WTC11 (cell line): ENCODE results near the gene GTPBP8. TPM values are rescaled to one million over a fixed set of nuclear protein-coding genes. Genes with fewer than 3 reads are reported as not detected.

Experiments
- ATAC-seq: fragments of 200-7000 bp; cut with Tn5 transposase; 2 replicates; pipeline ENCODE4 v1.10.0; 2021; ENCODE audit warnings: mild to moderate bottlenecking, moderate library complexity
- CTCF ChIA-PET: fragments of 300-600 bp; sonication (Branson Sonifier 250); formaldehyde crosslinking; loops from one replicate; lab custom pipeline; 2021; ENCODE audit warnings: antibody characterized with exemption; lab: Charles Lee
- POLR2A ChIA-PET: fragments of 350-600 bp; sonication (Branson Sonifier 250); formaldehyde crosslinking; loops from one replicate; lab custom pipeline; 2021; ENCODE audit warnings: antibody characterized with exemption; lab: Charles Lee
- DNase-seq: peaks from one replicate; pipeline ENCODE4 v3.0.0; 2021; ENCODE audit warnings: low spot score
- H3K27ac Mint-ChIP-seq: 2 replicates; pipeline ENCODE4 v1.8.0; 2021; ENCODE audit warnings: mixed read lengths
- H3K27me3 Mint-ChIP-seq: 2 replicates; pipeline ENCODE4 v1.8.0; 2021; ENCODE audit warnings: low read depth, mild to moderate bottlenecking, moderate library complexity, mixed read lengths
- H3K36me3 Mint-ChIP-seq: 2 replicates; pipeline ENCODE4 v1.8.0; 2021; ENCODE audit warnings: mixed read lengths
- H3K4me1 Mint-ChIP-seq: 2 replicates; pipeline ENCODE4 v1.8.0; 2022; ENCODE audit warnings: mixed read lengths
- H3K4me3 Mint-ChIP-seq: 2 replicates; pipeline ENCODE4 v1.8.0; 2021; ENCODE audit warnings: mild to moderate bottlenecking, moderate library complexity, mixed read lengths
- H3K9me3 Mint-ChIP-seq: 2 replicates; pipeline ENCODE4 v1.8.0; 2021; ENCODE audit warnings: mixed read lengths
- CREM ChIP-seq: sonication (generic); formaldehyde crosslinking; IDR thresholded peaks from 2 replicates; pipeline ENCODE4 v1.8.1; 2022; ENCODE audit warnings: mild to moderate bottlenecking, missing genetic modification reagents, moderate library complexity
- EMX1 ChIP-seq: fragments of 250-450 bp; sonication (Bioruptor Pico); IDR thresholded peaks from 2 replicates; pipeline ENCODE4 v1.8.0; 2021; ENCODE audit warnings: mild to moderate bottlenecking
- ESRRA ChIP-seq: sonication (generic); formaldehyde crosslinking; IDR thresholded peaks from 2 replicates; pipeline ENCODE4 v1.8.1; 2022; ENCODE audit warnings: mild to moderate bottlenecking, missing genetic modification reagents, borderline replicate concordance
- FOXJ3 ChIP-seq: sonication (generic); formaldehyde crosslinking; IDR thresholded peaks from 2 replicates; pipeline ENCODE4 v1.9.0; 2021; ENCODE audit warnings: missing genetic modification reagents, mild to moderate bottlenecking, borderline replicate concordance
- GABPB1 ChIP-seq: sonication (generic); formaldehyde crosslinking; IDR thresholded peaks from 2 replicates; pipeline ENCODE4 v1.8.1; 2023; ENCODE audit warnings: mild to moderate bottlenecking, missing genetic modification reagents
- GRHL2 ChIP-seq: fragments of 250-450 bp; sonication (Bioruptor Pico); IDR thresholded peaks from 2 replicates; pipeline ENCODE4 v1.8.0; 2022; ENCODE audit warnings: mild to moderate bottlenecking, moderate library complexity; ENCODE audit not compliant: insufficient replicate concordance, severe bottlenecking
- GTF2I ChIP-seq: fragments of 250-450 bp; sonication (Bioruptor Pico); conservative IDR thresholded peaks from 2 replicates; pipeline ENCODE4 v1.4.0; 2021; ENCODE audit warnings: mild to moderate bottlenecking
- HMGA2 ChIP-seq: fragments of 250-450 bp; sonication (Bioruptor Pico); IDR thresholded peaks from 2 replicates; pipeline ENCODE4 v1.4.0; 2021; ENCODE audit warnings: mild to moderate bottlenecking, moderate library complexity
- IRF2 ChIP-seq: sonication (generic); formaldehyde crosslinking; IDR thresholded peaks from 2 replicates; pipeline ENCODE4 v1.8.0; 2022; ENCODE audit warnings: low read depth, missing genetic modification reagents, borderline replicate concordance
- PRDM15 ChIP-seq: sonication (generic); formaldehyde crosslinking; IDR thresholded peaks from 2 replicates; pipeline ENCODE4 v1.8.0; 2022; ENCODE audit warnings: missing genetic modification reagents
- SMAD4 ChIP-seq: sonication (generic); formaldehyde crosslinking; IDR thresholded peaks from 2 replicates; pipeline ENCODE4 v1.8.0; 2022; ENCODE audit warnings: mild to moderate bottlenecking, missing genetic modification reagents
- USF1 ChIP-seq: sonication (generic); formaldehyde crosslinking; IDR thresholded peaks from 2 replicates; pipeline ENCODE4 v1.8.0; 2022; ENCODE audit warnings: mild to moderate bottlenecking, missing genetic modification reagents
- ZNF317 ChIP-seq: sonication (generic); formaldehyde crosslinking; IDR thresholded peaks from 2 replicates; pipeline ENCODE4 v1.8.1; 2023; ENCODE audit warnings: low read depth, mild to moderate bottlenecking, moderate library complexity, missing genetic modification reagents, borderline replicate concordance
- ZSCAN18 ChIP-seq: fragments of 250-450 bp; sonication (Bioruptor Pico); IDR thresholded peaks from 2 replicates; pipeline ENCODE4 v2.1.2; 2022; ENCODE audit warnings: mild to moderate bottlenecking, moderate library complexity
- total RNA-seq: library from RNA; stranded (reverse); gene quantifications from 3 replicates; pipeline ENCODE4 v1.2.3, GENCODE V29; 2021
- TF ChIP-seq, protein P1 (sequence below): fragments of 250-450 bp; sonication (Bioruptor Pico); IDR thresholded peaks from 2 replicates; pipeline ENCODE4 v1.9.0; 2021; ENCODE audit warnings: mild to moderate bottlenecking
- TF ChIP-seq, protein P2 (sequence below): sonication (generic); formaldehyde crosslinking; IDR thresholded peaks from 2 replicates; pipeline ENCODE4 v1.8.0; 2023; ENCODE audit warnings: mild to moderate bottlenecking, missing genetic modification reagents
- TF ChIP-seq, protein P3 (sequence below): sonication (generic); formaldehyde crosslinking; IDR thresholded peaks from 2 replicates; pipeline ENCODE4 v1.8.1; 2023; ENCODE audit warnings: mild to moderate bottlenecking, missing genetic modification reagents
- TF ChIP-seq, protein P4 (sequence below): sonication (generic); formaldehyde crosslinking; IDR thresholded peaks from 2 replicates; pipeline ENCODE4 v1.8.1; 2022; ENCODE audit warnings: mild to moderate bottlenecking, missing genetic modification reagents, moderate library complexity, borderline replicate concordance
- TF ChIP-seq, protein P5 (sequence below): sonication (generic); formaldehyde crosslinking; IDR thresholded peaks from 2 replicates; pipeline ENCODE4 v1.8.1; 2023; ENCODE audit warnings: mild to moderate bottlenecking, missing genetic modification reagents, moderate library complexity

Gene GTPBP8
- total RNA-seq, 1 experiment from 2014 or later, result 19.5 TPM

GRCh38 chr3:113040231-113040630, 49.4 kb downstream of the GTPBP8 start (continued):
- TF ChIP-seq, protein P1, sequence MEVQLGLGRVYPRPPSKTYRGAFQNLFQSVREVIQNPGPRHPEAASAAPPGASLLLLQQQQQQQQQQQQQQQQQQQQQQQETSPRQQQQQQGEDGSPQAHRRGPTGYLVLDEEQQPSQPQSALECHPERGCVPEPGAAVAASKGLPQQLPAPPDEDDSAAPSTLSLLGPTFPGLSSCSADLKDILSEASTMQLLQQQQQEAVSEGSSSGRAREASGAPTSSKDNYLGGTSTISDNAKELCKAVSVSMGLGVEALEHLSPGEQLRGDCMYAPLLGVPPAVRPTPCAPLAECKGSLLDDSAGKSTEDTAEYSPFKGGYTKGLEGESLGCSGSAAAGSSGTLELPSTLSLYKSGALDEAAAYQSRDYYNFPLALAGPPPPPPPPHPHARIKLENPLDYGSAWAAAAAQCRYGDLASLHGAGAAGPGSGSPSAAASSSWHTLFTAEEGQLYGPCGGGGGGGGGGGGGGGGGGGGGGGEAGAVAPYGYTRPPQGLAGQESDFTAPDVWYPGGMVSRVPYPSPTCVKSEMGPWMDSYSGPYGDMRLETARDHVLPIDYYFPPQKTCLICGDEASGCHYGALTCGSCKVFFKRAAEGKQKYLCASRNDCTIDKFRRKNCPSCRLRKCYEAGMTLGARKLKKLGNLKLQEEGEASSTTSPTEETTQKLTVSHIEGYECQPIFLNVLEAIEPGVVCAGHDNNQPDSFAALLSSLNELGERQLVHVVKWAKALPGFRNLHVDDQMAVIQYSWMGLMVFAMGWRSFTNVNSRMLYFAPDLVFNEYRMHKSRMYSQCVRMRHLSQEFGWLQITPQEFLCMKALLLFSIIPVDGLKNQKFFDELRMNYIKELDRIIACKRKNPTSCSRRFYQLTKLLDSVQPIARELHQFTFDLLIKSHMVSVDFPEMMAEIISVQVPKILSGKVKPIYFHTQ (CRISPR knock-in tag), result no peak
- TF ChIP-seq GTF2I (CRISPR knock-in tag) (no peak), SMAD4 (CRISPR knock-in tag) (no peak), USF1 (CRISPR knock-in tag) (no peak), CREM (CRISPR knock-in tag) (no peak), ESRRA (CRISPR knock-in tag) (no peak), EMX1 (no peak), ZSCAN18 (CRISPR knock-in tag) (no peak)
- TF ChIP-seq, protein P2, sequence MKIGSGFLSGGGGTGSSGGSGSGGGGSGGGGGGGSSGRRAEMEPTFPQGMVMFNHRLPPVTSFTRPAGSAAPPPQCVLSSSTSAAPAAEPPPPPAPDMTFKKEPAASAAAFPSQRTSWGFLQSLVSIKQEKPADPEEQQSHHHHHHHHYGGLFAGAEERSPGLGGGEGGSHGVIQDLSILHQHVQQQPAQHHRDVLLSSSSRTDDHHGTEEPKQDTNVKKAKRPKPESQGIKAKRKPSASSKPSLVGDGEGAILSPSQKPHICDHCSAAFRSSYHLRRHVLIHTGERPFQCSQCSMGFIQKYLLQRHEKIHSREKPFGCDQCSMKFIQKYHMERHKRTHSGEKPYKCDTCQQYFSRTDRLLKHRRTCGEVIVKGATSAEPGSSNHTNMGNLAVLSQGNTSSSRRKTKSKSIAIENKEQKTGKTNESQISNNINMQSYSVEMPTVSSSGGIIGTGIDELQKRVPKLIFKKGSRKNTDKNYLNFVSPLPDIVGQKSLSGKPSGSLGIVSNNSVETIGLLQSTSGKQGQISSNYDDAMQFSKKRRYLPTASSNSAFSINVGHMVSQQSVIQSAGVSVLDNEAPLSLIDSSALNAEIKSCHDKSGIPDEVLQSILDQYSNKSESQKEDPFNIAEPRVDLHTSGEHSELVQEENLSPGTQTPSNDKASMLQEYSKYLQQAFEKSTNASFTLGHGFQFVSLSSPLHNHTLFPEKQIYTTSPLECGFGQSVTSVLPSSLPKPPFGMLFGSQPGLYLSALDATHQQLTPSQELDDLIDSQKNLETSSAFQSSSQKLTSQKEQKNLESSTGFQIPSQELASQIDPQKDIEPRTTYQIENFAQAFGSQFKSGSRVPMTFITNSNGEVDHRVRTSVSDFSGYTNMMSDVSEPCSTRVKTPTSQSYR (CRISPR knock-in tag), result no peak

GRCh38 chr3:113043686-113044085, 52.9 kb downstream of the GTPBP8 start:
- Mint-ChIP-seq H3K27ac (no peak overlapping the region), H3K4me1 (no peaks in the 10 kb centered on the region), H3K4me3 (no peak overlapping the region)
- no peak for DNase-seq
- CTCF ChIA-PET, result no interaction called here
- TF ChIP-seq GABPB1 (CRISPR knock-in tag) (no peak), PRDM15 (CRISPR knock-in tag) (no peak), ZNF317 (CRISPR knock-in tag) (no peak), GRHL2 (CRISPR knock-in tag) (no peak), HMGA2 (CRISPR knock-in tag) (no peak), FOXJ3 (CRISPR knock-in tag) (no peak), ESRRA (CRISPR knock-in tag) (no peak), IRF2 (CRISPR knock-in tag) (no peak)
- TF ChIP-seq, protein P3, sequence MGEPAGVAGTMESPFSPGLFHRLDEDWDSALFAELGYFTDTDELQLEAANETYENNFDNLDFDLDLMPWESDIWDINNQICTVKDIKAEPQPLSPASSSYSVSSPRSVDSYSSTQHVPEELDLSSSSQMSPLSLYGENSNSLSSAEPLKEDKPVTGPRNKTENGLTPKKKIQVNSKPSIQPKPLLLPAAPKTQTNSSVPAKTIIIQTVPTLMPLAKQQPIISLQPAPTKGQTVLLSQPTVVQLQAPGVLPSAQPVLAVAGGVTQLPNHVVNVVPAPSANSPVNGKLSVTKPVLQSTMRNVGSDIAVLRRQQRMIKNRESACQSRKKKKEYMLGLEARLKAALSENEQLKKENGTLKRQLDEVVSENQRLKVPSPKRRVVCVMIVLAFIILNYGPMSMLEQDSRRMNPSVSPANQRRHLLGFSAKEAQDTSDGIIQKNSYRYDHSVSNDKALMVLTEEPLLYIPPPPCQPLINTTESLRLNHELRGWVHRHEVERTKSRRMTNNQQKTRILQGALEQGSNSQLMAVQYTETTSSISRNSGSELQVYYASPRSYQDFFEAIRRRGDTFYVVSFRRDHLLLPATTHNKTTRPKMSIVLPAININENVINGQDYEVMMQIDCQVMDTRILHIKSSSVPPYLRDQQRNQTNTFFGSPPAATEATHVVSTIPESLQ (CRISPR knock-in tag), result no peak
- TF ChIP-seq, protein P4, sequence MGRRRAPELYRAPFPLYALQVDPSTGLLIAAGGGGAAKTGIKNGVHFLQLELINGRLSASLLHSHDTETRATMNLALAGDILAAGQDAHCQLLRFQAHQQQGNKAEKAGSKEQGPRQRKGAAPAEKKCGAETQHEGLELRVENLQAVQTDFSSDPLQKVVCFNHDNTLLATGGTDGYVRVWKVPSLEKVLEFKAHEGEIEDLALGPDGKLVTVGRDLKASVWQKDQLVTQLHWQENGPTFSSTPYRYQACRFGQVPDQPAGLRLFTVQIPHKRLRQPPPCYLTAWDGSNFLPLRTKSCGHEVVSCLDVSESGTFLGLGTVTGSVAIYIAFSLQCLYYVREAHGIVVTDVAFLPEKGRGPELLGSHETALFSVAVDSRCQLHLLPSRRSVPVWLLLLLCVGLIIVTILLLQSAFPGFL (CRISPR knock-in tag), result no peak
- TF ChIP-seq, protein P5, sequence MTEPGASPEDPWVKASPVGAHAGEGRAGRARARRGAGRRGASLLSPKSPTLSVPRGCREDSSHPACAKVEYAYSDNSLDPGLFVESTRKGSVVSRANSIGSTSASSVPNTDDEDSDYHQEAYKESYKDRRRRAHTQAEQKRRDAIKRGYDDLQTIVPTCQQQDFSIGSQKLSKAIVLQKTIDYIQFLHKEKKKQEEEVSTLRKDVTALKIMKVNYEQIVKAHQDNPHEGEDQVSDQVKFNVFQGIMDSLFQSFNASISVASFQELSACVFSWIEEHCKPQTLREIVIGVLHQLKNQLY (CRISPR knock-in tag), result no peak
- TF ChIP-seq, all 79 proteins: peak for 0
- Mint-ChIP-seq H3K27me3 (peaks cover 7% of the 10 kb centered on the region), H3K9me3 (peaks cover 16% of the 10 kb centered on the region), H3K36me3 (peaks cover 18% of the 10 kb centered on the region)
- POLR2A ChIA-PET, result no interaction called here
- no peak for ATAC-seq
